IMR-90 (cell line): ENCODE results near the gene NOL12. TPM values are rescaled to one million over a fixed set of nuclear protein-coding genes. Genes with fewer than 3 reads are reported as not detected.
"Not testable (repeated sequence)": the region's sequence is repeated elsewhere in the genome, so short reads cannot be mapped to it uniquely, and the experiment has no call there.

ENCODE experiments used
- ATAC-seq: fragments of 200-7000 bp; cut with Tn5 transposase; 2 replicates; pipeline ENCODE4 v1.9.1; 2020; ENCODE audit warnings: low read depth, mild to moderate bottlenecking, moderate library complexity
- BruUV-seq: library from RNA; stranded (reverse); fragments of 400-500 nt; replicated peaks from 2 replicates; lab custom pipeline; 2021; lab: Mats Ljungman, UMichigan
- CTCF ChIA-PET: fragments of 300-600 bp; formaldehyde crosslinking; extraction: SDS; loops from one replicate; lab custom pipeline; 2021; ENCODE audit warnings: antibody characterized with exemption; lab: Yijun Ruan, JAX
- POLR2A ChIA-PET: fragments of 300-600 bp; sonication (Branson Sonifier 250); formaldehyde crosslinking; loops from one replicate; lab custom pipeline; 2022; ENCODE audit warnings: antibody characterized with exemption; ENCODE audit not compliant: unreplicated experiment; lab: Charles Lee
- DNase-seq: peaks from one replicate; pipeline ENCODE4 v3.0.0; 2013
- H2AFZ ChIP-seq: replicated peaks from 2 replicates; pipeline ENCODE3; 2013; ENCODE audit warnings: low read length, mild to moderate bottlenecking; ENCODE audit not compliant: poor library complexity
- H2AK5ac ChIP-seq: 2 replicates; pipeline ENCODE4 v1.6.1; 2013; ENCODE audit warnings: low read depth, low read length, inconsistent platforms
- H2AK9ac ChIP-seq: replicated peaks from 2 replicates; pipeline ENCODE3; 2013; ENCODE audit warnings: mild to moderate bottlenecking, low read depth, low read length, moderate library complexity; ENCODE audit not compliant: poor library complexity
- H2BK120ac ChIP-seq: 2 replicates; pipeline ENCODE4 v1.6.1; 2013; ENCODE audit warnings: low read depth, low read length, inconsistent platforms
- H2BK15ac ChIP-seq: 3 replicates; pipeline ENCODE4 v1.6.1; 2013; ENCODE audit warnings: low read depth, low read length, inconsistent platforms
- H2BK20ac ChIP-seq: 2 replicates; pipeline ENCODE4 v1.6.1; 2013; ENCODE audit warnings: low read depth, mild to moderate bottlenecking, inconsistent platforms, low read length, moderate library complexity
- H2BK5ac ChIP-seq: 2 replicates; pipeline ENCODE4 v1.6.1; 2013; ENCODE audit warnings: mild to moderate bottlenecking, low read depth, low read length, inconsistent platforms; ENCODE audit not compliant: poor library complexity, severe bottlenecking
- H3K14ac ChIP-seq: replicated peaks from 2 replicates; pipeline ENCODE4 v1.6.1; 2013; ENCODE audit warnings: low read depth, low read length, inconsistent platforms
- H3K18ac ChIP-seq: 2 replicates; pipeline ENCODE4 v1.6.1; 2013; ENCODE audit warnings: low read depth, low read length, control low read depth
- H3K23ac ChIP-seq: 2 replicates; pipeline ENCODE4 v1.6.1; 2013; ENCODE audit warnings: low read depth, low read length, inconsistent platforms
- H3K27ac ChIP-seq: 2 replicates; pipeline ENCODE4 v1.5.1; 2013; ENCODE audit warnings: mild to moderate bottlenecking, control low read depth, low read length; ENCODE audit not compliant: insufficient read depth
- H3K27me3 ChIP-seq: 2 replicates; pipeline ENCODE4 v1.6.1; 2013; ENCODE audit warnings: low read length; ENCODE audit not compliant: control insufficient read depth, insufficient read depth
- H3K36me3 ChIP-seq: 2 replicates; pipeline ENCODE4 v1.6.1; 2013; ENCODE audit warnings: low read length, mixed read lengths; ENCODE audit not compliant: control insufficient read depth, insufficient read depth
- H3K4ac ChIP-seq: 2 replicates; pipeline ENCODE4 v1.6.1; 2013; ENCODE audit warnings: low read depth, low read length, inconsistent platforms
- H3K4me1 ChIP-seq: 2 replicates; pipeline ENCODE4 v1.6.1; 2013; ENCODE audit warnings: low read length, mixed read lengths; ENCODE audit not compliant: control insufficient read depth, insufficient read depth
- H3K4me2 ChIP-seq: 2 replicates; pipeline ENCODE4 v1.6.1; 2013; ENCODE audit warnings: low read depth, mild to moderate bottlenecking, control low read depth, low read length, moderate library complexity
- H3K4me3 ChIP-seq: 2 replicates; pipeline ENCODE4 v1.5.1; 2013; ENCODE audit warnings: low read depth, mild to moderate bottlenecking, control low read depth, low read length, moderate library complexity; ENCODE audit not compliant: insufficient read depth
- H3K56ac ChIP-seq: 2 replicates; pipeline ENCODE4 v1.6.1; 2013; ENCODE audit warnings: low read length, inconsistent platforms; ENCODE audit not compliant: insufficient read depth; ENCODE audit errors: extremely low read depth
- H3K79me1 ChIP-seq, 2 experiments: 2 replicates each; pipeline ENCODE4 v1.6.1; 2013; ENCODE audit warnings: low read length in 2 of 2, inconsistent platforms in 1 of 2, low read depth in 1 of 2
- H3K9ac ChIP-seq: 2 replicates; pipeline ENCODE4 v1.6.1; 2013; ENCODE audit warnings: low read depth, low read length, control low read depth
- H3K9me1 ChIP-seq: 2 replicates; pipeline ENCODE4 v1.6.1; 2013; ENCODE audit warnings: low read length, inconsistent platforms; ENCODE audit not compliant: insufficient read depth
- H3K9me3 ChIP-seq: 2 replicates; pipeline ENCODE4 v1.6.1; 2013; ENCODE audit warnings: low read length; ENCODE audit not compliant: control insufficient read depth, insufficient read depth
- H4K20me1 ChIP-seq: 2 replicates; pipeline ENCODE4 v1.6.1; 2013; ENCODE audit warnings: low read length, inconsistent platforms; ENCODE audit not compliant: insufficient read depth
- H4K5ac ChIP-seq: 2 replicates; pipeline ENCODE4 v1.6.1; 2013; ENCODE audit warnings: mild to moderate bottlenecking, low read depth, low read length, control low read depth
- H4K8ac ChIP-seq, 2 experiments: 2 replicates each; pipeline ENCODE4 v1.6.1; 2013; ENCODE audit warnings: low read depth in 2 of 2, low read length in 2 of 2, control low read depth in 1 of 2, inconsistent platforms in 1 of 2
- H4K91ac ChIP-seq: 2 replicates; pipeline ENCODE4 v1.6.1; 2013; ENCODE audit warnings: low read depth, low read length, inconsistent platforms; ENCODE audit not compliant: insufficient read depth
- WGBS, 2 experiments: methylation state at CpG; one replicate each; pipeline versions ENCODE4 v1.1.5 to v1.1.7; 2013; ENCODE audit warnings: missing lambda C conversion rate in 2 of 2; ENCODE audit not compliant: insufficient read length in 1 of 2; ENCODE audit errors: extremely low coverage in 2 of 2; 5-methylcytosine and 5-hydroxymethylcytosine counted together
- dilution Hi-C: fragments of 300-500 bp; cut with HindIII; formaldehyde crosslinking; loops from one replicate; pipeline ENCODE4 v1.14.3; 2018; ENCODE audit warnings: low sequenced_read_pairs; ENCODE audit not compliant: unreplicated experiment
- in situ Hi-C: fragments of 300-500 bp; cut with MboI; formaldehyde crosslinking; loops from 3 replicates; pipeline ENCODE4 v1.14.3; 2019; ENCODE audit warnings: low sequenced_read_pairs, inconsistent platforms, mixed read lengths
- intact Hi-C: fragments of 100-400 bp; cut with micrococcal nuclease; formaldehyde crosslinking; loops from 2 replicates; pipeline ENCODE4 v1.10.0; 2022
- polyA plus RNA-seq, 3 experiments: library from polyadenylated mRNA; depleted of rRNA; stranded (reverse); fragments of >200 nt; gene quantifications; 2 replicates each; pipeline ENCODE4 v1.2.3, GENCODE V29; 2012; ENCODE audit warnings: low replicate concordance in 1 of 3
- total RNA-seq: library from RNA; depleted of rRNA; stranded (reverse); fragments of >200 nt; gene quantifications from 2 replicates; pipeline ENCODE4 v1.2.3, GENCODE V29; 2012

NOL12 gene
- total and polyA plus RNA-seq, 2 of the 4 experiments (the other 2 are of a cell fraction): 16.0 to 25.6 TPM

GRCh38 chr22:37717746-37718305, 31.7 kb downstream of the NOL12 start:
- H2AK5ac ChIP-seq, H2AK9ac ChIP-seq, H3K56ac ChIP-seq, H3K4me2 ChIP-seq, dilution Hi-C loops, in situ Hi-C loops, CTCF ChIA-PET, ATAC-seq, BruUV-seq, H4K20me1 ChIP-seq, H4K91ac ChIP-seq, H2BK5ac ChIP-seq, intact Hi-C loops, H2AFZ ChIP-seq, H3K23ac ChIP-seq, H2BK120ac ChIP-seq, H3K9ac ChIP-seq, DNase-seq, H4K5ac ChIP-seq, H3K4me1 ChIP-seq, H2BK20ac ChIP-seq, H3K4me3 ChIP-seq, H3K9me3 ChIP-seq, H3K27ac ChIP-seq, POLR2A ChIA-PET, H3K4ac ChIP-seq, H3K9me1 ChIP-seq, H2BK15ac ChIP-seq, H3K14ac ChIP-seq, H4K8ac ChIP-seq, H3K36me3 ChIP-seq, H3K18ac ChIP-seq, H3K79me1 ChIP-seq, H3K27me3 ChIP-seq: not testable (repeated sequence)
- WGBS, 2 experiments: 92% methylated on average over 17 of the region's 38 CpGs; no CpG with 5 or more reads in 1 of the 2 experiments
